GM06990 (cell line): ENCODE results near the gene GNAQ.

Source experiments
- DNase-seq: peaks from one replicate; pipeline ENCODE4 v3.0.0-alpha.2; 2011; ENCODE audit not compliant: insufficient read length; ENCODE audit errors: extremely low read depth
- H3K27me3 ChIP-seq: replicated peaks from 2 replicates; pipeline ENCODE4 v1.6.0; 2011; ENCODE audit warnings: low read length; ENCODE audit not compliant: control insufficient read depth, insufficient read depth
- H3K36me3 ChIP-seq: 2 replicates; pipeline ENCODE4 v1.5.1; 2011; ENCODE audit warnings: low read length; ENCODE audit not compliant: control insufficient read depth, insufficient read depth
- H3K4me3 ChIP-seq: replicated peaks from 2 replicates; pipeline ENCODE4 v1.5.1; 2011; ENCODE audit warnings: low read depth, mild to moderate bottlenecking, control low read depth, low read length
- CTCF ChIP-seq: IDR thresholded peaks from 2 replicates; pipeline ENCODE4 v1.5.1; 2011; ENCODE audit warnings: low read length, control low read depth, mild to moderate bottlenecking, inconsistent platforms; ENCODE audit not compliant: insufficient read depth, poor library complexity, severe bottlenecking

The GNAQ gene

GRCh38 chr9:77832639-77833038 lies 199.0 kb downstream of the GNAQ start:
- no peak for DNase-seq
- Histone ChIP-seq H3K4me3 (no peak overlapping the region), H3K27me3 (no peaks in the 10 kb centered on the region), H3K36me3 (no peaks in the 10 kb centered on the region)
- no peak for TF ChIP-seq CTCF

GRCh38 chr9:77831781-77832180 lies 199.8 kb downstream of the GNAQ start:
- no peak for DNase-seq
- Histone ChIP-seq H3K4me3 (no peak overlapping the region), H3K27me3 (no peaks in the 10 kb centered on the region), H3K36me3 (no peaks in the 10 kb centered on the region)
- TF ChIP-seq CTCF, result no peak

- Histone ChIP-seq H3K36me3 (no peaks in the 10 kb centered on the region), H3K4me3 (no peak overlapping the region), H3K27me3 (no peaks in the 10 kb centered on the region)
- no peak for TF ChIP-seq CTCF
- no peak for DNase-seq
These were observed 200.9 kb downstream of the GNAQ start for GRCh38 chr9:77830618-77831285.

DNA sequence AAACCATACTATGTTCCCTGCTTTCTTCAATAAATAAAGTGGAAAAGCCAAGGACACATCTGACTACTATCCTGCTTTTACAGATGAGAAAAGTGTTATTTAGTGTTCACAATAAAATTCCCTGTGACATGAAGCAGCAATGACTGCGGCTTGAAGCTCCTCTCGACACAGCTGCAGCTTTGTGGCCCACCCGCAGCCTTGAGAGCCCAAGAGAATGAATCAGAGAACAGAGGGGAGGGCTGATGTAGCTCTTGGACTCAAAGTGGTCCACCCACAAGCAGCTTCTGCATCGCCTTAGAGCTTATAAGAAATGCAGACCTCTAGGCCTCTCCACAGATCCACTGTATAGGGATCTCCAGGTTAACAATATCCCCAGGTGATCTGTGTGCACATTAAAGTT lies 202.2 kb downstream of the GNAQ start:
- TF ChIP-seq CTCF, result no peak
- Histone ChIP-seq H3K36me3 (no peaks in the 10 kb centered on the region), H3K27me3 (no peaks in the 10 kb centered on the region), H3K4me3 (no peak overlapping the region)
- DNase-seq, result no peak

GRCh38 chr9:77827104-77827784 lies 204.4 kb downstream of the GNAQ start:
- H3K27me3 ChIP-seq, result no peaks in the 10 kb centered on the region
- TF ChIP-seq CTCF, result no peak
- H3K4me3 ChIP-seq, result no peak overlapping the region
- peak; percentile 48 for DNase-seq
- no peaks in the 10 kb centered on the region for H3K36me3 ChIP-seq
